ENCODE results near the gene CCIN. TPM values are rescaled to one million over a fixed set of nuclear protein-coding genes. Genes with fewer than 3 reads are reported as not detected.
A peak's percentile ranks its signal among the peaks of the same experiment; 100 is the strongest.

CCIN gene
- total and polyA plus RNA-seq, 2 of the 13 experiments (the other 11 are each of a cell fraction or from before 2014, with no cell fraction given), result not detected

DNA sequence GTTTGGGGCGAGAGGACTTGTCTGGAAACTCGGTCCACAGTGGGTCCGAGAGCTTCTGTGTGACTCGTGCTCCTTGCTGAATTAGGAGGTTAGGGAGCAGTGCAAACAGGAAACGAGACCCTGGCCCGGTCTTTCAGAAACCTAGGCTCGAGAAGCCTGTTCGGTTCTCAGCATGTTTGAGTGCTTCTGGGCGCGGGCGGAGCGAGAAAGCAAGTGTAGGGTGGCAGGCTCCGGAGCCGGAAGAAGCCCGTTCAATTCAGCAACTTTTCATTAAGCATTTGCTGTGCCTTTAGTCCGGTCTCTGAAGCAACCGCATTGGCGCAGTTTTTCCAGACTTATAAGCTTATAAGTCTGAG, 22.1 kb downstream of the CCIN start:
- ATAC-seq, result peak; percentile 10
- CTCF ChIA-PET (ENCODE audit: low intra/inter-chr PET ratio, low total read pairs), result no interaction called here
- Histone ChIP-seq H3K9me3 (ENCODE audit: low read length) (no peaks in the 10 kb centered on the region), H3K36me3 (replicated peaks in 1 of 2; ENCODE audit: control insufficient read depth in 1 of 2, insufficient read depth in 2 of 2, low read length in 2 of 2) (0 out of 5 replicates have a peak, but pooled peaks cover 0 to 1% of the 10 kb centered on the region in 2 experiments), H3K4me3 (replicated peaks in 1 of 3; ENCODE audit: insufficient read depth in 1 of 3, low read depth in 2 of 3, low read length in 3 of 3) (peak overlapping the region; percentile 84 to 86 (median 85)), H3K79me2 (ENCODE audit: insufficient read depth, low read length) (peaks cover 38% of the 10 kb centered on the region), H4K20me1 (ENCODE audit: insufficient read depth, low read length) (peaks cover 14% of the 10 kb centered on the region), H2AFZ (ENCODE audit: low read length) (no peak overlapping the region), H3K4me2 (ENCODE audit: low read depth, low read length) (peak overlapping the region; percentile 96), H3K27ac (ENCODE audit: extremely low read length, insufficient read depth, low read length) (peak overlapping the region; percentile 76), H3K4me1 (ENCODE audit: insufficient read depth, low read length) (peaks cover 36% of the 10 kb centered on the region), H3K9ac (ENCODE audit: insufficient read depth, low read depth, low read length) (peak overlapping the region; percentile 90), H3K27me3 (ENCODE audit: control insufficient read depth in 1 of 2, insufficient read depth in 2 of 2, low read length in 2 of 2) (no peaks in the 10 kb centered on the region; a peak in 1 of 5 replicates)
- POLR2A ChIA-PET, result interaction anchor here (0.9 to 5.3 kb wide), 12 partner anchors 10 to 126 kb away, joined by 3 to 62 read pairs (median 6); partner anchors contain the start of gene GNE
- FAIRE-seq, result no peak
- intact Hi-C loops (cut with micrococcal nuclease; ENCODE audit: unreplicated experiment), result no loop called here
- under 1% methylated on average over 11 of the region's 18 CpGs for WGBS (ENCODE audit: low lambda C conversion rate)
- no TSS peak for BruUV-seq (replicated peaks)
- in situ Hi-C loops (cut with HindIII; ENCODE audit: extremely low pct_ligation_motif_present, low pct_unique_long_range_greater_than_20kb), result no loop called here
- DNase-seq (ENCODE audit: low spot score), result no peak
- TF ChIP-seq, protein P1, sequence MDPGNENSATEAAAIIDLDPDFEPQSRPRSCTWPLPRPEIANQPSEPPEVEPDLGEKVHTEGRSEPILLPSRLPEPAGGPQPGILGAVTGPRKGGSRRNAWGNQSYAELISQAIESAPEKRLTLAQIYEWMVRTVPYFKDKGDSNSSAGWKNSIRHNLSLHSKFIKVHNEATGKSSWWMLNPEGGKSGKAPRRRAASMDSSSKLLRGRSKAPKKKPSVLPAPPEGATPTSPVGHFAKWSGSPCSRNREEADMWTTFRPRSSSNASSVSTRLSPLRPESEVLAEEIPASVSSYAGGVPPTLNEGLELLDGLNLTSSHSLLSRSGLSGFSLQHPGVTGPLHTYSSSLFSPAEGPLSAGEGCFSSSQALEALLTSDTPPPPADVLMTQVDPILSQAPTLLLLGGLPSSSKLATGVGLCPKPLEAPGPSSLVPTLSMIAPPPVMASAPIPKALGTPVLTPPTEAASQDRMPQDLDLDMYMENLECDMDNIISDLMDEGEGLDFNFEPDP (CRISPR knock-in tag; conservative IDR thresholded peaks at IDR 0.05), result 0 out of 2 replicates have a peak, but pooled peaks have one; percentile 11
- TF ChIP-seq ZSCAN25 (CRISPR knock-in tag; IDR thresholded peaks at IDR 0.05), result 0 out of 2 replicates have a peak, but pooled peaks have one; percentile 6
- no peak for TF ChIP-seq NFIC (IDR thresholded peaks at IDR 0.05; ENCODE audit: low read length)
- 0 out of 2 replicates have a peak, but pooled peaks have one; percentile 31 for TF ChIP-seq GFI1 (CRISPR knock-in tag; IDR thresholded peaks at IDR 0.05; ENCODE audit: borderline replicate concordance)
- TF ChIP-seq, protein P2, sequence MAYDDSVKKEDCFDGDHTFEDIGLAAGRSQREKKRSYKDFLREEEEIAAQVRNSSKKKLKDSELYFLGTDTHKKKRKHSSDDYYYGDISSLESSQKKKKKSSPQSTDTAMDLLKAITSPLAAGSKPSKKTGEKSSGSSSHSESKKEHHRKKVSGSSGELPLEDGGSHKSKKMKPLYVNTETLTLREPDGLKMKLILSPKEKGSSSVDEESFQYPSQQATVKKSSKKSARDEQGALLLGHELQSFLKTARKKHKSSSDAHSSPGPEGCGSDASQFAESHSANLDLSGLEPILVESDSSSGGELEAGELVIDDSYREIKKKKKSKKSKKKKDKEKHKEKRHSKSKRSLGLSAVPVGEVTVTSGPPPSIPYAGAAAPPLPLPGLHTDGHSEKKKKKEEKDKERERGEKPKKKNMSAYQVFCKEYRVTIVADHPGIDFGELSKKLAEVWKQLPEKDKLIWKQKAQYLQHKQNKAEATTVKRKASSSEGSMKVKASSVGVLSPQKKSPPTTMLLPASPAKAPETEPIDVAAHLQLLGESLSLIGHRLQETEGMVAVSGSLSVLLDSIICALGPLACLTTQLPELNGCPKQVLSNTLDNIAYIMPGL (CRISPR knock-in tag; IDR thresholded peaks at IDR 0.05; ENCODE audit: borderline replicate concordance in 1 of 2, low read depth in 1 of 2), result peak in 1 of 2 experiments; percentile 13; a peak in 1 of 4 replicates
- TF ChIP-seq, protein P3, sequence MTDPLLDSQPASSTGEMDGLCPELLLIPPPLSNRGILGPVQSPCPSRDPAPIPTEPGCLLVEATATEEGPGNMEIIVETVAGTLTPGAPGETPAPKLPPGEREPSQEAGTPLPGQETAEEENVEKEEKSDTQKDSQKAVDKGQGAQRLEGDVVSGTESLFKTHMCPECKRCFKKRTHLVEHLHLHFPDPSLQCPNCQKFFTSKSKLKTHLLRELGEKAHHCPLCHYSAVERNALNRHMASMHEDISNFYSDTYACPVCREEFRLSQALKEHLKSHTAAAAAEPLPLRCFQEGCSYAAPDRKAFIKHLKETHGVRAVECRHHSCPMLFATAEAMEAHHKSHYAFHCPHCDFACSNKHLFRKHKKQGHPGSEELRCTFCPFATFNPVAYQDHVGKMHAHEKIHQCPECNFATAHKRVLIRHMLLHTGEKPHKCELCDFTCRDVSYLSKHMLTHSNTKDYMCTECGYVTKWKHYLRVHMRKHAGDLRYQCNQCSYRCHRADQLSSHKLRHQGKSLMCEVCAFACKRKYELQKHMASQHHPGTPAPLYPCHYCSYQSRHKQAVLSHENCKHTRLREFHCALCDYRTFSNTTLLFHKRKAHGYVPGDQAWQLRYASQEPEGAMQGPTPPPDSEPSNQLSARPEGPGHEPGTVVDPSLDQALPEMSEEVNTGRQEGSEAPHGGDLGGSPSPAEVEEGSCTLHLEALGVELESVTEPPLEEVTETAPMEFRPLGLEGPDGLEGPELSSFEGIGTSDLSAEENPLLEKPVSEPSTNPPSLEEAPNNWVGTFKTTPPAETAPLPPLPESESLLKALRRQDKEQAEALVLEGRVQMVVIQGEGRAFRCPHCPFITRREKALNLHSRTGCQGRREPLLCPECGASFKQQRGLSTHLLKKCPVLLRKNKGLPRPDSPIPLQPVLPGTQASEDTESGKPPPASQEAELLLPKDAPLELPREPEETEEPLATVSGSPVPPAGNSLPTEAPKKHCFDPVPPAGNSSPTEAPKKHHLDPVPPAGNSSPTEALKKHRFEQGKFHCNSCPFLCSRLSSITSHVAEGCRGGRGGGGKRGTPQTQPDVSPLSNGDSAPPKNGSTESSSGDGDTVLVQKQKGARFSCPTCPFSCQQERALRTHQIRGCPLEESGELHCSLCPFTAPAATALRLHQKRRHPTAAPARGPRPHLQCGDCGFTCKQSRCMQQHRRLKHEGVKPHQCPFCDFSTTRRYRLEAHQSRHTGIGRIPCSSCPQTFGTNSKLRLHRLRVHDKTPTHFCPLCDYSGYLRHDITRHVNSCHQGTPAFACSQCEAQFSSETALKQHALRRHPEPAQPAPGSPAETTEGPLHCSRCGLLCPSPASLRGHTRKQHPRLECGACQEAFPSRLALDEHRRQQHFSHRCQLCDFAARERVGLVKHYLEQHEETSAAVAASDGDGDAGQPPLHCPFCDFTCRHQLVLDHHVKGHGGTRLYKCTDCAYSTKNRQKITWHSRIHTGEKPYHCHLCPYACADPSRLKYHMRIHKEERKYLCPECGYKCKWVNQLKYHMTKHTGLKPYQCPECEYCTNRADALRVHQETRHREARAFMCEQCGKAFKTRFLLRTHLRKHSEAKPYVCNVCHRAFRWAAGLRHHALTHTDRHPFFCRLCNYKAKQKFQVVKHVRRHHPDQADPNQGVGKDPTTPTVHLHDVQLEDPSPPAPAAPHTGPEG (CRISPR knock-in tag; IDR thresholded peaks at IDR 0.05), result 0 out of 2 replicates have a peak, but pooled peaks have one; percentile 11
- 0 out of 2 replicates have a peak, but pooled peaks have one; percentile 17 for TF ChIP-seq ZSCAN21 (CRISPR knock-in tag; IDR thresholded peaks at IDR 0.05; ENCODE audit: borderline replicate concordance)
- TF ChIP-seq ZNF563 (CRISPR knock-in tag; IDR thresholded peaks at IDR 0.05), result 0 out of 2 replicates have a peak, but pooled peaks have one; percentile 1
- TF ChIP-seq ZNF598 (CRISPR knock-in tag; IDR thresholded peaks at IDR 0.05; ENCODE audit: borderline replicate concordance), result 0 out of 2 replicates have a peak, but pooled peaks have one; percentile 8
- 0 out of 2 replicates have a peak, but pooled peaks have one; percentile 10 for TF ChIP-seq SNAPC2 (CRISPR knock-in tag; IDR thresholded peaks at IDR 0.05)
- TF ChIP-seq ZSCAN20 (CRISPR knock-in tag; IDR thresholded peaks at IDR 0.05; ENCODE audit: borderline replicate concordance), result 0 out of 2 replicates have a peak, but pooled peaks have one; percentile 20
- 0 out of 2 replicates have a peak, but pooled peaks have one; percentile 9 for TF ChIP-seq SP140L (CRISPR knock-in tag; IDR thresholded peaks at IDR 0.05; ENCODE audit: borderline replicate concordance)
- TF ChIP-seq, protein P4, sequence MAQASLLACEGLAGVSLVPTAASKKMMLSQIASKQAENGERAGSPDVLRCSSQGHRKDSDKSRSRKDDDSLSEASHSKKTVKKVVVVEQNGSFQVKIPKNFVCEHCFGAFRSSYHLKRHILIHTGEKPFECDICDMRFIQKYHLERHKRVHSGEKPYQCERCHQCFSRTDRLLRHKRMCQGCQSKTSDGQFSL (CRISPR knock-in tag; IDR thresholded peaks at IDR 0.05), result no peak

Measured in HepG2 (cell line).